PFSK-1 (cell line): ENCODE data around the gene FOXP3.

Experiments used
- POLR2AphosphoS5 ChIP-seq: IDR thresholded peaks from 2 replicates; pipeline ENCODE4 v1.6.1; 2012; ENCODE audit warnings: low read depth, mild to moderate bottlenecking, control low read depth, low read length, moderate library complexity
- SIN3A ChIP-seq: IDR thresholded peaks from 2 replicates; pipeline ENCODE4 v1.6.1; 2012; ENCODE audit warnings: mild to moderate bottlenecking, low read length, moderate library complexity, borderline replicate concordance; ENCODE audit not compliant: insufficient read depth
- TAF1 ChIP-seq: IDR thresholded peaks from 2 replicates; pipeline ENCODE4 v1.6.1; 2012; ENCODE audit warnings: low read length, control low read depth, borderline replicate concordance; ENCODE audit not compliant: insufficient read depth

GRCh38 chrX:49312176-49312575, 47.7 kb upstream of the FOXP3 start:
- TF ChIP-seq POLR2AphosphoS5 (no peak), TAF1 (no peak), SIN3A (no peak)
